GM13977 (cell line): ENCODE results near the gene ADD3.

Source experiments
- DNase-seq: peaks from one replicate; pipeline ENCODE4 v3.0.0; 2012; ENCODE audit warnings: low spot score
- in situ Hi-C: fragments of 300-500 bp; cut with MboI; formaldehyde crosslinking; loops from one replicate; pipeline ENCODE4 v1.12.0; 2022; ENCODE audit warnings: low sequenced_read_pairs, low pct_unique_long_range_greater_than_20kb, mixed read lengths, inconsistent platforms; ENCODE audit not compliant: unreplicated experiment
- TF ChIP-seq, protein P1 (sequence below): IDR thresholded peaks from 2 replicates; pipeline ENCODE4 v1.5.1; 2012; ENCODE audit warnings: mild to moderate bottlenecking, control low read depth; ENCODE audit not compliant: insufficient read depth; ENCODE audit errors: extremely low read depth, missing control alignments

The ADD3 gene

DNA sequence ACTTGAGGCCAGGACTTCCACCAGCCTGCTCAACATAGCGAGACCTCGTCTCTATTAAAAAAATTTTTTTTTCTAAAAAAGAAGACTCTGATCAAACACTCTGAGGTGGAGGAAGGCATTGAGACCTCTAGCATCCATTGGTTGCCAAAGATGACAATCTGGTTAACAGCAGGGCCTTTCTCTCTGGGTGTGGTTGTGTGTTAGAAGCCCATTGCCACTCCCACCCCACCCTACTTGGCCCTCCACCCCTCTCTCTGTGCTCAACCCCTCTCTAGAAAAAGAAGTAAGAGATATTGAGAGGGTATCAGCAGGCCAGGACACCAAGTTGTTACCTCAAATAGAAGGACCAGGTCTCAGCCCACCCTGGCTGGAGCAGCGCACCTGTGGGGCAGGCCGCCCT is 142.3 kb downstream of the ADD3 start:
- in situ Hi-C loops: no loop called here

DNA sequence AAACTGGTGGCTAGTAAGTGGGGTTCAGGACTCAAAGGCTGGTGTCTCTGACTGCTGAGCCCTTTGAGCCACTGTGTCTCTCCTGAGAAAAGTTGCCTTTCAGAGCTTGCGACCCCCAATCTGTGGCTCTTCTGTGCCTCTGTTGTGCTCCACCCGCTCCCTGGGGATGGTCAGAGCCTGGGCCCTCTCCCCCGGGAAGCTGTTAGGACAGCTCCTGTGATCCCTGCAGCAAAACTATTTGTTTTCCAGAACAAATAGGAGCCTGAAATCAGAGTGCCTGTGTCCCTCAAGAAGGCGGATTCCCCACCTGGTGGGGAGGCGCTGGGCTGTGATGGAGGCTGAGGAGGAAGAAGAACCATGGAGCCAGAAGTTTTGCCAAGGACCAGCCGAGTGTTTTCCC is 143.2 kb downstream of the ADD3 start:
- in situ Hi-C loops: no loop called here
- TF ChIP-seq, protein P1, sequence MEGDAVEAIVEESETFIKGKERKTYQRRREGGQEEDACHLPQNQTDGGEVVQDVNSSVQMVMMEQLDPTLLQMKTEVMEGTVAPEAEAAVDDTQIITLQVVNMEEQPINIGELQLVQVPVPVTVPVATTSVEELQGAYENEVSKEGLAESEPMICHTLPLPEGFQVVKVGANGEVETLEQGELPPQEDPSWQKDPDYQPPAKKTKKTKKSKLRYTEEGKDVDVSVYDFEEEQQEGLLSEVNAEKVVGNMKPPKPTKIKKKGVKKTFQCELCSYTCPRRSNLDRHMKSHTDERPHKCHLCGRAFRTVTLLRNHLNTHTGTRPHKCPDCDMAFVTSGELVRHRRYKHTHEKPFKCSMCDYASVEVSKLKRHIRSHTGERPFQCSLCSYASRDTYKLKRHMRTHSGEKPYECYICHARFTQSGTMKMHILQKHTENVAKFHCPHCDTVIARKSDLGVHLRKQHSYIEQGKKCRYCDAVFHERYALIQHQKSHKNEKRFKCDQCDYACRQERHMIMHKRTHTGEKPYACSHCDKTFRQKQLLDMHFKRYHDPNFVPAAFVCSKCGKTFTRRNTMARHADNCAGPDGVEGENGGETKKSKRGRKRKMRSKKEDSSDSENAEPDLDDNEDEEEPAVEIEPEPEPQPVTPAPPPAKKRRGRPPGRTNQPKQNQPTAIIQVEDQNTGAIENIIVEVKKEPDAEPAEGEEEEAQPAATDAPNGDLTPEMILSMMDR: no peak
- no peak for DNase-seq

More for the DNA sequence above, 142.3 kb downstream of the ADD3 start:
- no peak for DNase-seq
- TF ChIP-seq, protein P1: no peak

DNA sequence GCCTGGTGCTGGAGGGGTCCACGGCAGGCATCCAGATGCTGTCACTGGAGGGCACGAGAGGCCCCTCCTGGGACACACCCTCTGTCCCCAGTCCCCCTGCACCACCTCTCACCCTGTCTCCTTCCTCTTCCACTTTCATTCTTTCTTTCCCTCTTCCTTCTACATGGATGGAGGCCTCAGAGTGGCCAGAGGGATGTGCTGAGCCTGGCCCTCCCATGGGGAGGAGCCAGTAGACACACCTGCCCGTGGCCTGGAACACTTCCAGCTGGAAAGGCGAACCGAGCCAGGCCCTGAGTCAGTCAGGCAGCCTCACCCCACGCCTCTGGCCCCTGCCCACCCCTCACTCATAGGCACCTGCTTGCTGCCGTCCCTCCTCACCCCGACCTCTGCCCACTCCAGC is 143.7 kb downstream of the ADD3 start:
- DNase-seq: no peak
- TF ChIP-seq, protein P1: no peak
- in situ Hi-C loops: no loop called here

DNA sequence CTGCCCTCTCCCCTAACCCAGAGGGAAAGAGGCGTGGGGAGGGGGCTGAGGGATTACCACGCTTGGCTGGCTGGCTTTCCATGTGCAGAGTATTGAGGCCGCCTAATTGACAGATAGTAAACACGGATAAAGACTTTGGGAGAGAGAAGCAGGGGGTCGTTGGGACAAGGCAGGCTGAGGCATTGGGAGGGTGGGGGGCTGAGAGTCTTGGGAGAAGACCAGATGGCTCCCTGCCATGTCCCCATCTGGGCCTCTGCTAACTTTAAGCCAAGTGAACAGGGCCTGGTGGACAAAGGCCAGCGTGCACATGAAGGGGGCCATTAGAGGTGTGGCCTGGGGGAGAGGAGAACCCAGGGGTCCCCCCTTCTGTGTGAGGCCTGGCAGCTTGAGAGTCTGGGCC is 144.2 kb downstream of the ADD3 start:
- no peak for DNase-seq
- in situ Hi-C loops: no loop called here
- TF ChIP-seq, protein P1: no peak

DNA sequence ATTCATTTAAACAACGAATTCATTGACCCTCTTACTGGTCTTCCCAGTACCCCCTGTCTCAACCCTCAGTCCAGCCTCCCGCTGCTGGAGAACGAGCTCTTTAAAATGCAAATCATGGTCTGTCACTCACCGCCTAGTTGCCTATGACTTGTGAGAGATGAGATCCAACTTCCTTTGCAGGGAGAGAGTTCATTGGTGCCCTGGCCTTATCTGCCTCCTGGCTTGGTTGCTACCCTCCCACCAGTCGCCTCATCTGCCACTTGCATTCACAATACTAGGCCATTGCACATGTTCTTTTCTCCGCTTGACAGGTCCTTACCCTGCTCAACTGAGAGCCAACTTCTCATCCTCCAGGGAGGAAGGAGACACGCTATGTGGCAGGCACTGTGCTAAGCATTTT is 145.6 kb downstream of the ADD3 start:
- in situ Hi-C loops: no loop called here
- DNase-seq: no peak
- TF ChIP-seq, protein P1: no peak

DNA sequence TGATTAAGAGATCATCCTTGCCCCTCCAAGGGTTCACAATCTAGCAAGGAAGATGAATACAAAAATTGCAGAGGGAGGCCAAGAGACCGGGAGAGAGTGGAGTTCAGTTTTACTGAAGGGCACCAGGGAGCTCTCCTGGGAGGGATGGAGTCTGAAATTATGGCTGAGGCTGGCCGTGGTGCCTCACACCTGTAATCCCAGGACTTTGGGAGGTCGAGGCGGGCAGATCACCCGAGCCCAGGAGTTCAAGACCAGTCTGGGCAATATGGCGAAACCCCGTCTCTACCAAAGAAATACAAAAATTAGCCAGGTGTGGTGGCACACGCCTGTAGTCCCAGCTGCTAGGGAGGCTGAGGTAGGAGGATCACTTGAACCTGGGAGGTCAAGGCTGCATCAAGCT is 148.3 kb downstream of the ADD3 start:
- TF ChIP-seq, protein P1: no peak
- no peak for DNase-seq
- in situ Hi-C loops: no loop called here
